NB4 (cell line): ENCODE measurements around the gene ZFAND4.

Source experiments
- CTCF ChIP-seq: IDR thresholded peaks from one replicate; pipeline ENCODE4 v1.5.1; 2012; ENCODE audit warnings: low read depth, low read length
- MAX ChIP-seq: IDR thresholded peaks from 2 replicates; pipeline ENCODE4 v1.6.1; 2011; ENCODE audit warnings: low read depth, low read length

- TF ChIP-seq CTCF, result no peak
- no peak for TF ChIP-seq MAX
Observed at GRCh38 chr10:45655219-45655618, 17.4 kb downstream of the ZFAND4 start.
